B cell (primary cell): ENCODE results near the gene PSMD1. TPM values are rescaled to one million over a fixed set of nuclear protein-coding genes. Genes with fewer than 3 reads are reported as not detected.

Experiments
- ATAC-seq: fragments of 200-7000 bp; cut with Tn5 transposase; one replicate; pipeline ENCODE4 v1.10.0; 2021; ENCODE audit warnings: low read depth, mild to moderate bottlenecking, moderate number of reproducible peaks, moderate library complexity
- CTCF ChIA-PET: fragments of 350-600 bp; sonication (Branson Sonifier 250); formaldehyde crosslinking; loops from one replicate; lab custom pipeline; 2021; ENCODE audit warnings: antibody characterized with exemption, inconsistent platforms; lab: Charles Lee
- POLR2A ChIA-PET: fragments of 350-600 bp; sonication (Branson Sonifier 250); formaldehyde crosslinking; loops from one replicate; lab custom pipeline; 2021; ENCODE audit warnings: antibody characterized with exemption; lab: Charles Lee
- DNase-seq: peaks from one replicate; pipeline ENCODE4 v3.0.0; 2013
- H2AFZ ChIP-seq: 2 replicates; pipeline ENCODE4 v1.6.1; 2012; ENCODE audit warnings: mild to moderate bottlenecking, low read depth, low read length; ENCODE audit not compliant: insufficient read depth, poor library complexity, severe bottlenecking
- H3K27ac ChIP-seq, 2 donors: 1 replicate in 1 of 2; 2 replicates in 1 of 2; pipeline ENCODE4 v1.5.1; 2012 to 2013; ENCODE audit warnings: low read length in 2 of 2, mild to moderate bottlenecking in 2 of 2, moderate library complexity in 1 of 2
- H3K27me3 ChIP-seq, 4 experiments: fragments of 200-600 bp in 1 of 4; sonication (generic) in 1 of 4; replicated peaks in 1 of 4; 1 replicate in 2 of 4; 2 replicates in 2 of 4; pipeline versions ENCODE4 v1.6.1 to v1.7.0; 2013 to 2016; ENCODE audit warnings: low read length in 3 of 4, mild to moderate bottlenecking in 2 of 4, mixed read lengths in 1 of 4, moderate library complexity in 1 of 4; ENCODE audit not compliant: insufficient read depth in 4 of 4, control insufficient read depth in 3 of 4; ENCODE audit errors: control extremely low read depth in 1 of 4
- H3K36me3 ChIP-seq, 2 experiments: replicated peaks in 1 of 2; 1 replicate in 1 of 2; 2 replicates in 1 of 2; pipeline versions ENCODE4 v1.6.1 to v1.7.1; 2013; ENCODE audit warnings: low read length in 1 of 2; ENCODE audit not compliant: insufficient read depth in 2 of 2, control insufficient read depth in 1 of 2; ENCODE audit errors: control extremely low read depth in 1 of 2, extremely low read depth in 1 of 2
- H3K4me1 ChIP-seq, 2 donors: fragments of 200-600 bp in 1 of 2; sonication (generic) in 1 of 2; 1 replicate in 1 of 2; 2 replicates in 1 of 2; pipeline versions ENCODE4 v1.5.1 to v1.6.1; 2013 to 2017; ENCODE audit warnings: low read length in 2 of 2; ENCODE audit not compliant: control insufficient read depth in 2 of 2, insufficient read depth in 2 of 2
- H3K4me2 ChIP-seq: replicated peaks from 2 replicates; pipeline ENCODE3; 2012; ENCODE audit warnings: mild to moderate bottlenecking, low read depth, low read length; ENCODE audit not compliant: poor library complexity, severe bottlenecking
- H3K4me3 ChIP-seq, 5 experiments: fragments of 200-600 bp in 1 of 5; sonication (generic) in 1 of 5; 1 replicate in 3 of 5; 2 replicates in 2 of 5; pipeline versions ENCODE4 v1.5.1 to v1.7.0; 2011 to 2016; ENCODE audit warnings: low read length in 4 of 5, mild to moderate bottlenecking in 4 of 5, low read depth in 2 of 5, control low read depth in 1 of 5, moderate library complexity in 1 of 5; ENCODE audit not compliant: insufficient read depth in 1 of 5; ENCODE audit errors: control extremely low read depth in 1 of 5, extremely low read depth in 1 of 5
- H3K79me2 ChIP-seq: fragments of 200-600 bp; sonication (generic); one replicate; pipeline ENCODE4 v1.6.0; 2016; ENCODE audit warnings: low read length; ENCODE audit not compliant: control insufficient read depth, insufficient read depth
- H3K9ac ChIP-seq: fragments of 200-600 bp; sonication (generic); 2 replicates; pipeline ENCODE4 v1.6.1; 2017; ENCODE audit warnings: mild to moderate bottlenecking, low read length, moderate library complexity
- H3K9me3 ChIP-seq, 3 donors: one replicate each; pipeline versions ENCODE4 v1.6.1 to v1.7.1; 2013; ENCODE audit warnings: low read length in 2 of 3; ENCODE audit not compliant: control insufficient read depth in 2 of 3, insufficient read depth in 1 of 3; ENCODE audit errors: control extremely low read depth in 1 of 3
- H4K20me1 ChIP-seq: 2 replicates; pipeline ENCODE4 v1.6.0; 2012; ENCODE audit warnings: mild to moderate bottlenecking, low read length; ENCODE audit not compliant: insufficient read depth, control insufficient read depth, poor library complexity, severe bottlenecking
- H3K27ac Mint-ChIP-seq: one replicate; pipeline ENCODE4 v1.8.0; 2021; ENCODE audit warnings: mixed read lengths
- H3K27me3 Mint-ChIP-seq: one replicate; pipeline ENCODE4 v1.8.0; 2021; ENCODE audit warnings: mixed read lengths
- H3K4me1 Mint-ChIP-seq: one replicate; pipeline ENCODE4 v1.8.0; 2021; ENCODE audit warnings: mixed read lengths
- H3K4me3 Mint-ChIP-seq: one replicate; pipeline ENCODE4 v1.8.0; 2021; ENCODE audit warnings: mixed read lengths
- H3K9me3 Mint-ChIP-seq: one replicate; pipeline ENCODE4 v1.8.0; 2022; ENCODE audit warnings: mixed read lengths; ENCODE audit not compliant: insufficient read depth
- CTCF ChIP-seq: fragments of 200-600 bp; IDR thresholded peaks from one replicate; pipeline ENCODE4 v1.8.0; 2022; ENCODE audit warnings: antibody characterized with exemption, mild to moderate bottlenecking
- EZH2 ChIP-seq: IDR thresholded peaks from 2 replicates; pipeline ENCODE4 v1.6.1; 2012; ENCODE audit warnings: borderline replicate concordance, low read depth, mild to moderate bottlenecking, moderate library complexity, low read length; ENCODE audit not compliant: insufficient read depth, poor library complexity, severe bottlenecking
- WGBS: methylation state at CpG from one replicate; pipeline ENCODE4 v1.1.5; 2013; ENCODE audit warnings: missing lambda C conversion rate; ENCODE audit not compliant: insufficient coverage; 5-methylcytosine and 5-hydroxymethylcytosine counted together
- intact Hi-C: fragments of 100-400 bp; cut with micrococcal nuclease; formaldehyde crosslinking; loops from one replicate; pipeline ENCODE4 v1.10.0; 2022
- polyA plus RNA-seq: library from polyadenylated mRNA; depleted of rRNA; stranded (reverse); fragments of >200 nt; gene quantifications from 2 replicates; pipeline ENCODE4 v1.2.3, GENCODE V29; 2012
- total RNA-seq, 2 donors: library from RNA; stranded (reverse); fragments of 120-200 nt in 1 of 2; gene quantifications; 1 replicate in 1 of 2; 2 replicates in 1 of 2; pipeline versions ENCODE4 v1.2.3 to v1.2.4, GENCODE V29; 2013 to 2022

Gene PSMD1
- total and polyA plus RNA-seq, 2 donors (not counting 1 experiment from before 2014, with no cell fraction given): 21.5 to 48.2 TPM

- Histone ChIP-seq H4K20me1 (no peaks in the 10 kb centered on the region), H3K4me2 (no peak overlapping the region), H2AFZ (no peak overlapping the region), H3K9me3 (peaks cover 0 to 22% (median 13%) of the 10 kb centered on the region in 3 donors), H3K36me3 (peaks cover 4 to 21% of the 10 kb centered on the region in 2 experiments), H3K27me3 (no peaks in the 10 kb centered on the region), H3K4me3 (no peak overlapping the region), H3K4me1 (no peaks in the 10 kb centered on the region), H3K9ac (no peak overlapping the region), H3K27ac (no peak overlapping the region), H3K79me2 (no peaks in the 10 kb centered on the region)
- ChIA-PET POLR2A (no interaction called here), CTCF (interaction anchor here (0.8 to 4.8 kb wide), 3 partner anchors 127 to 352 kb away, joined by 3 to 86 read pairs (median 4); no protein-coding TSS in a partner anchor)
- 93% methylated on average over 3 of the region's 4 CpGs for WGBS
- Mint-ChIP-seq H3K4me3 (no peak overlapping the region), H3K4me1 (no peaks in the 10 kb centered on the region), H3K27me3 (no peaks in the 10 kb centered on the region), H3K27ac (no peak overlapping the region), H3K9me3 (peaks cover 12% of the 10 kb centered on the region)
- DNase-seq (no peak), ATAC-seq (no peak)
- intact Hi-C loops: loop anchor here (10.0 kb wide), 2 partner anchors 194 to 454 kb away; no protein-coding TSS in a partner anchor
- TF ChIP-seq EZH2: no peak
- no peak for TF ChIP-seq CTCF
Measured at GRCh38 chr2:231100990-231101389, 44.3 kb downstream of the PSMD1 start.

- ATAC-seq (no peak), DNase-seq (no peak)
- ChIA-PET POLR2A (no interaction called here), CTCF (interaction anchor here (0.8 to 4.8 kb wide), 11 partner anchors 8 to 350 kb away, joined by 3 to 86 read pairs (median 8); no protein-coding TSS in a partner anchor)
- TF ChIP-seq CTCF: no peak
- H3K4me3 ChIP-seq: no peak overlapping the region
- no peak overlapping the region for H3K4me3 Mint-ChIP-seq
- peaks cover 0 to 22% (median 13%) of the 10 kb centered on the region in 3 donors for H3K9me3 ChIP-seq
- no peaks in the 10 kb centered on the region for H3K4me1 Mint-ChIP-seq
- no CpG with 5 or more reads among the region's 2 CpGs for WGBS
- H3K9ac ChIP-seq: no peak overlapping the region
- H4K20me1 ChIP-seq: no peaks in the 10 kb centered on the region
- H2AFZ ChIP-seq: no peak overlapping the region
- intact Hi-C loops: loop anchor here (10.0 kb wide), 2 partner anchors 192 to 452 kb away; no protein-coding TSS in a partner anchor
- H3K27me3 ChIP-seq: no peaks in the 10 kb centered on the region
- peaks cover 12% of the 10 kb centered on the region for H3K9me3 Mint-ChIP-seq
- H3K27ac ChIP-seq: no peak overlapping the region
- H3K27ac Mint-ChIP-seq: no peak overlapping the region
- H3K27me3 Mint-ChIP-seq: no peaks in the 10 kb centered on the region
- peaks cover 4 to 14% of the 10 kb centered on the region in 2 experiments for H3K36me3 ChIP-seq
- no peaks in the 10 kb centered on the region for H3K79me2 ChIP-seq
- H3K4me2 ChIP-seq: no peak overlapping the region
- H3K4me1 ChIP-seq: no peaks in the 10 kb centered on the region
Measured at GRCh38 chr2:231102772-231103171, 46.1 kb downstream of the PSMD1 start.
